Neuronal stem cell (in vitro differentiated cells): ENCODE data around the gene TBATA.

Experiments used
- DNase-seq: peaks from one replicate; pipeline ENCODE4 v3.0.0-alpha.2; 2013; ENCODE audit warnings: low spot score
- H2AFZ ChIP-seq: one replicate; pipeline ENCODE4 v1.6.1; 2013; ENCODE audit warnings: mild to moderate bottlenecking, low read length, inconsistent platforms
- H2AK5ac ChIP-seq: 2 replicates; pipeline ENCODE4 v1.6.1; 2013; ENCODE audit warnings: low read depth, mild to moderate bottlenecking, inconsistent platforms, low read length, moderate library complexity, mixed read lengths
- H2BK120ac ChIP-seq: 2 replicates; pipeline ENCODE4 v1.6.1; 2013; ENCODE audit warnings: low read depth, mild to moderate bottlenecking, inconsistent platforms, low read length, moderate library complexity, mixed read lengths
- H2BK12ac ChIP-seq: one replicate; pipeline ENCODE4 v1.6.1; 2013; ENCODE audit warnings: low read length, inconsistent platforms
- H2BK15ac ChIP-seq: 2 replicates; pipeline ENCODE4 v1.6.1; 2013; ENCODE audit warnings: mild to moderate bottlenecking, low read length, inconsistent platforms, mixed read lengths
- H2BK5ac ChIP-seq: one replicate; pipeline ENCODE4 v1.6.1; 2013; ENCODE audit warnings: inconsistent platforms, mild to moderate bottlenecking, low read length, moderate library complexity
- H3K14ac ChIP-seq: one replicate; pipeline ENCODE4 v1.6.1; 2013; ENCODE audit warnings: low read length, inconsistent platforms
- H3K18ac ChIP-seq: 2 replicates; pipeline ENCODE4 v1.6.1; 2013; ENCODE audit warnings: low read length, inconsistent platforms
- H3K23ac ChIP-seq: 2 replicates; pipeline ENCODE4 v1.6.1; 2013; ENCODE audit warnings: low read depth, mild to moderate bottlenecking, mixed read lengths, low read length, inconsistent platforms; ENCODE audit not compliant: poor library complexity
- H3K27ac ChIP-seq: replicated peaks from 3 replicates; pipeline ENCODE4 v1.5.1; 2013; ENCODE audit warnings: low read length, inconsistent platforms
- H3K27me3 ChIP-seq, 3 experiments: 2 replicates each; pipeline ENCODE4 v1.6.1; 2013; ENCODE audit warnings: low read length in 3 of 3, mild to moderate bottlenecking in 2 of 3, inconsistent platforms in 1 of 3, low read depth in 1 of 3, mixed read lengths in 1 of 3, moderate library complexity in 1 of 3; ENCODE audit not compliant: control insufficient read depth in 3 of 3, insufficient read depth in 3 of 3
- H3K36me3 ChIP-seq, 2 donors: replicated peaks in 1 of 2; 2 replicates each; pipeline ENCODE4 v1.6.1; 2013; ENCODE audit warnings: low read length in 2 of 2; ENCODE audit not compliant: control insufficient read depth in 2 of 2, insufficient read depth in 2 of 2
- H3K4ac ChIP-seq: 2 replicates; pipeline ENCODE4 v1.6.1; 2013; ENCODE audit warnings: inconsistent platforms, mild to moderate bottlenecking, low read length, moderate library complexity
- H3K4me1 ChIP-seq, 2 donors: 1 replicate in 1 of 2; 2 replicates in 1 of 2; pipeline ENCODE4 v1.6.1; 2013; ENCODE audit warnings: low read length in 2 of 2, low read depth in 1 of 2; ENCODE audit not compliant: control insufficient read depth in 2 of 2, insufficient read depth in 1 of 2
- H3K4me2 ChIP-seq: one replicate; pipeline ENCODE4 v1.6.1; 2013; ENCODE audit warnings: mild to moderate bottlenecking, low read length, inconsistent platforms; ENCODE audit not compliant: insufficient read depth, poor library complexity, severe bottlenecking
- H3K4me3 ChIP-seq, 2 donors: 2 replicates each; pipeline ENCODE4 v1.5.1; 2013; ENCODE audit warnings: low read length in 2 of 2, mild to moderate bottlenecking in 2 of 2, inconsistent platforms in 1 of 2, moderate library complexity in 1 of 2
- H3K79me1 ChIP-seq: one replicate; pipeline ENCODE4 v1.6.1; 2013; ENCODE audit warnings: low read depth, mild to moderate bottlenecking, inconsistent platforms, low read length, moderate library complexity
- H3K9ac ChIP-seq: one replicate; pipeline ENCODE4 v1.6.1; 2013; ENCODE audit warnings: mild to moderate bottlenecking, low read depth, low read length, inconsistent platforms; ENCODE audit not compliant: poor library complexity
- H3K9me3 ChIP-seq, 2 donors: replicated peaks in 1 of 2; 2 replicates each; pipeline versions ENCODE3 to v1.6.1; 2013; ENCODE audit warnings: low read length in 2 of 2, mild to moderate bottlenecking in 2 of 2, inconsistent platforms in 1 of 2, low read depth in 1 of 2, mixed read lengths in 1 of 2, moderate library complexity in 1 of 2; ENCODE audit not compliant: control insufficient read depth in 2 of 2, insufficient read depth in 1 of 2
- H4K8ac ChIP-seq: one replicate; pipeline ENCODE4 v1.6.1; 2013; ENCODE audit warnings: low read depth, mild to moderate bottlenecking, inconsistent platforms, low read length, moderate library complexity
- H4K91ac ChIP-seq: one replicate; pipeline ENCODE4 v1.6.1; 2013; ENCODE audit warnings: low read length, low read depth, mild to moderate bottlenecking, inconsistent platforms; ENCODE audit not compliant: poor library complexity
- WGBS, 2 donors: extraction: QIAGEN DNeasy Blood & Tissue Kit; methylation state at CpG; one replicate each; pipeline ENCODE4 v1.1.7; 2013; ENCODE audit warnings: missing lambda C conversion rate in 2 of 2, mixed read lengths in 1 of 2; ENCODE audit not compliant: insufficient read length in 2 of 2, insufficient replicate concordance in 1 of 2; ENCODE audit errors: extremely low coverage in 2 of 2; 5-methylcytosine and 5-hydroxymethylcytosine counted together

Gene TBATA

GRCh38 chr10:70795613-70796012, 10.4 kb upstream of the TBATA start:
- H3K27me3 ChIP-seq: peaks cover 0 to 28% (median 2%) of the 10 kb centered on the region in 3 experiments
- H2BK15ac ChIP-seq: no peak overlapping the region
- WGBS, 2 donors: no CpG with 5 or more reads among the region's 1 CpG

GRCh38 chr10:70791386-70792039, 6.3 kb upstream of the TBATA start:
- no peak overlapping the region for H3K18ac ChIP-seq
- no peak overlapping the region for H2AK5ac ChIP-seq
- DNase-seq: no peak
- H3K79me1 ChIP-seq: no peaks in the 10 kb centered on the region
- H2BK15ac ChIP-seq: no peak overlapping the region
- no peak overlapping the region for H2BK120ac ChIP-seq
- no peaks in the 10 kb centered on the region for H3K4me1 ChIP-seq
- no peak overlapping the region for H3K9ac ChIP-seq
- no peak overlapping the region for H3K27ac ChIP-seq
- H2AFZ ChIP-seq: no peak overlapping the region
- peaks cover 0 to 37% (median 0%) of the 10 kb centered on the region in 3 experiments for H3K27me3 ChIP-seq
- H3K4me2 ChIP-seq: no peak overlapping the region
- no peak overlapping the region for H3K4ac ChIP-seq
- no peak overlapping the region for H2BK12ac ChIP-seq
- no CpG with 5 or more reads among the region's 5 CpGs for WGBS, 2 donors
- H3K14ac ChIP-seq: no peak overlapping the region
- H3K4me3 ChIP-seq: no peak overlapping the region
- H3K23ac ChIP-seq: no peak overlapping the region
- H3K36me3 ChIP-seq: no peaks in the 10 kb centered on the region
- no peak overlapping the region for H4K8ac ChIP-seq
- H4K91ac ChIP-seq: no peak overlapping the region
- H3K9me3 ChIP-seq: no peaks in the 10 kb centered on the region
- H2BK5ac ChIP-seq: no peak overlapping the region

More at GRCh38 chr10:70795613-70796012, 10.4 kb upstream of the TBATA start:
- Histone ChIP-seq H3K9me3 (no peaks in the 10 kb centered on the region), H4K91ac (no peak overlapping the region), H2BK120ac (no peak overlapping the region), H2AFZ (no peak overlapping the region), H3K4ac (no peak overlapping the region), H3K4me1 (no peaks in the 10 kb centered on the region), H3K4me2 (no peak overlapping the region), H2BK12ac (no peak overlapping the region), H3K27ac (no peak overlapping the region), H3K14ac (no peak overlapping the region), H4K8ac (no peak overlapping the region), H2AK5ac (no peak overlapping the region), H2BK5ac (no peak overlapping the region), H3K23ac (no peak overlapping the region), H3K36me3 (no peaks in the 10 kb centered on the region), H3K79me1 (no peaks in the 10 kb centered on the region), H3K9ac (no peak overlapping the region), H3K18ac (no peak overlapping the region), H3K4me3 (no peak overlapping the region)
- no peak for DNase-seq

- no peak overlapping the region for H3K27ac ChIP-seq
- WGBS, 2 donors: no CpG with 5 or more reads among the region's 5 CpGs
These were observed 1.7 kb upstream of the TBATA start for GRCh38 chr10:70786799-70787415.

GRCh38 chr10:70784471-70784870, 706 bp downstream of the TBATA start:
- Histone ChIP-seq H3K23ac (no peak overlapping the region), H3K4ac (no peak overlapping the region), H3K9me3 (no peaks in the 10 kb centered on the region), H3K36me3 (no peaks in the 10 kb centered on the region), H2AFZ (no peak overlapping the region), H2BK12ac (no peak overlapping the region), H3K4me3 (no peak overlapping the region), H3K79me1 (no peaks in the 10 kb centered on the region), H4K91ac (no peak overlapping the region), H3K4me2 (no peak overlapping the region), H3K27ac (no peak overlapping the region), H3K27me3 (peaks cover 0 to 47% (median 0%) of the 10 kb centered on the region in 3 experiments), H3K9ac (no peak overlapping the region), H3K18ac (no peak overlapping the region), H4K8ac (no peak overlapping the region), H2BK120ac (no peak overlapping the region), H2BK15ac (no peak overlapping the region), H3K4me1 (peaks cover 0 to 2% of the 10 kb centered on the region in 2 donors), H2BK5ac (no peak overlapping the region), H3K14ac (no peak overlapping the region), H2AK5ac (no peak overlapping the region)
- WGBS, 2 donors: no CpG with 5 or more reads among the region's 2 CpGs
- DNase-seq: no peak

More at GRCh38 chr10:70786799-70787415, 1.7 kb upstream of the TBATA start:
- Histone ChIP-seq H3K9ac (no peak overlapping the region), H2AK5ac (no peak overlapping the region), H2BK12ac (no peak overlapping the region), H4K91ac (no peak overlapping the region), H4K8ac (no peak overlapping the region), H3K36me3 (no peaks in the 10 kb centered on the region), H3K4me1 (peaks cover 0 to 2% of the 10 kb centered on the region in 2 donors), H3K23ac (no peak overlapping the region), H3K4me2 (no peak overlapping the region), H2BK120ac (no peak overlapping the region), H3K18ac (no peak overlapping the region), H2AFZ (no peak overlapping the region), H3K9me3 (no peaks in the 10 kb centered on the region), H2BK5ac (no peak overlapping the region), H3K79me1 (no peaks in the 10 kb centered on the region), H2BK15ac (no peak overlapping the region), H3K14ac (no peak overlapping the region), H3K27me3 (peaks cover 0 to 39% (median 0%) of the 10 kb centered on the region in 3 experiments), H3K4ac (no peak overlapping the region), H3K4me3 (no peak overlapping the region)
- no peak for DNase-seq
